Measurements from ENCODE around the gene AZIN2. TPM values are rescaled to one million over a fixed set of nuclear protein-coding genes. Genes with fewer than 3 reads are reported as not detected.

The AZIN2 gene
- total and polyA plus RNA-seq, 2 donors (not counting 3 experiments of a cell fraction or from before 2014, with no cell fraction given): 0.91 to 1.4 TPM

DNA sequence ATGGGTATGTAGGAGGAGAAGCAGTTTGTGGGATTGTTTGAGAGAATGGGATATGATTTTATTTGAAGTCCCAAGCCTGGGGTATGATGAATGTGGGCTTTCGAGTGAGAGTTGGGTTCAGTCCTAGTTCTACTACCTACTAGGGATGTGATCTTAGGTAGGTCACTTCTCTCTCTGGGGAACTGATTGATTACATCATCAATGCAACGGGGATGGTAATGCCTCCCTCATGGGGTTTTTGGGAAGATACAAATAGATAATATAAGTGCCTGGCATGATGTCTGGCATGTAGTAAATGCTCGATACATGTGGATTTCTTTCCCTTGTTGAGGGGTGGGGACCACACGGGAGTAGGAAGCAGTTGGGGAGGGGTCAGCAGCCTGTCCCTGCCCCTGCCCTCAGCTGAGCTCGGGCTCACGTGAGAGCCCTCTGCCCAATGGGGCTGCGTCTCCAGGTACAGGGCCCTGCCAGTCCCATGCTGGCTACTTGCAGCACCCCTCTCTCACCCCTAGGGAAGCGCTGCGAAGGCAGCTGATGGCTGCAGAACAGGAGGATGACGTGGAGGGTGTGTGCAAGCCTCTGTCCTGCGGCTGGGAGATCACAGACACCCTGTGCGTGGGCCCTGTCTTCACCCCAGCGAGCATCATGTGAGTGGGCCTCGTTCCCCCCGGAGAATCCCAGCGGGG is 38.7 kb downstream of the AZIN2 start:
- intact Hi-C loops (cut with micrococcal nuclease) (no loop called here), dilution Hi-C loops (cut with MboI; ENCODE audit: extremely low pct_ligation_motif_present, low sequenced_read_pairs) (no loop called here)
- no peaks in the 10 kb centered on the region for H4K20me1 ChIP-seq (replicated peaks; ENCODE audit: control insufficient read depth, extremely low read depth, insufficient read depth, low read length)
- BruUV-seq (replicated peaks): no TSS peak
- H3K79me2 ChIP-seq (ENCODE audit: control insufficient read depth, insufficient read depth, low read length): no peaks in the 10 kb centered on the region
- H3K9ac ChIP-seq (replicated peaks; ENCODE audit: extremely low read depth, insufficient read depth, low read length): no peak overlapping the region
- no peaks in the 10 kb centered on the region for H3K36me3 ChIP-seq (ENCODE audit: control insufficient read depth in 2 of 2, extremely low read depth in 1 of 2, insufficient read depth in 2 of 2, low read length in 2 of 2)
- FAIRE-seq (no peak), DNase-seq (ENCODE audit: low read depth, low spot score) (no peak)
- no peaks in the 10 kb centered on the region for H3K4me1 ChIP-seq (ENCODE audit: control insufficient read depth, extremely low read depth, insufficient read depth, low read length)
- POLR2A ChIA-PET: no interaction called here
- no peak overlapping the region for H2AFZ ChIP-seq (ENCODE audit: low read depth, low read length)
- peaks cover 2 to 4% of the 10 kb centered on the region in 2 experiments for H3K27me3 ChIP-seq (ENCODE audit: control insufficient read depth in 2 of 2, insufficient read depth in 2 of 2, low read length in 2 of 2)
- TF ChIP-seq JUN (IDR thresholded peaks at IDR 0.05; ENCODE audit: borderline replicate concordance, insufficient read depth, insufficient read length, low read depth) (no peak), POLR2AphosphoS5 (IDR thresholded peaks at IDR 0.05; ENCODE audit: insufficient read depth, low read depth, low read length) (no peak), MYC (IDR thresholded peaks at IDR 0.05; ENCODE audit: low read depth, low read length) (no peak), GATA2 (IDR thresholded peaks at IDR 0.05; ENCODE audit: insufficient read depth, insufficient read length, low read depth, low read length) (no peak), EZH2 (IDR thresholded peaks at IDR 0.05; ENCODE audit: borderline replicate concordance, low read depth, low read length, severe bottlenecking) (no peak), MAX (IDR thresholded peaks at IDR 0.05; ENCODE audit: insufficient read depth, insufficient read length) (no peak), FOS (IDR thresholded peaks at IDR 0.05; ENCODE audit: borderline replicate concordance, insufficient read depth, low read length) (no peak), POLR2A (IDR thresholded peaks at IDR 0.05; ENCODE audit: low read depth, low read length) (no peak)
- TF ChIP-seq, protein P1, sequence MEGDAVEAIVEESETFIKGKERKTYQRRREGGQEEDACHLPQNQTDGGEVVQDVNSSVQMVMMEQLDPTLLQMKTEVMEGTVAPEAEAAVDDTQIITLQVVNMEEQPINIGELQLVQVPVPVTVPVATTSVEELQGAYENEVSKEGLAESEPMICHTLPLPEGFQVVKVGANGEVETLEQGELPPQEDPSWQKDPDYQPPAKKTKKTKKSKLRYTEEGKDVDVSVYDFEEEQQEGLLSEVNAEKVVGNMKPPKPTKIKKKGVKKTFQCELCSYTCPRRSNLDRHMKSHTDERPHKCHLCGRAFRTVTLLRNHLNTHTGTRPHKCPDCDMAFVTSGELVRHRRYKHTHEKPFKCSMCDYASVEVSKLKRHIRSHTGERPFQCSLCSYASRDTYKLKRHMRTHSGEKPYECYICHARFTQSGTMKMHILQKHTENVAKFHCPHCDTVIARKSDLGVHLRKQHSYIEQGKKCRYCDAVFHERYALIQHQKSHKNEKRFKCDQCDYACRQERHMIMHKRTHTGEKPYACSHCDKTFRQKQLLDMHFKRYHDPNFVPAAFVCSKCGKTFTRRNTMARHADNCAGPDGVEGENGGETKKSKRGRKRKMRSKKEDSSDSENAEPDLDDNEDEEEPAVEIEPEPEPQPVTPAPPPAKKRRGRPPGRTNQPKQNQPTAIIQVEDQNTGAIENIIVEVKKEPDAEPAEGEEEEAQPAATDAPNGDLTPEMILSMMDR (IDR thresholded peaks at IDR 0.05; ENCODE audit: extremely low read depth in 1 of 2, insufficient read depth in 1 of 2, low read depth in 1 of 2, low read length in 2 of 2): no peak
- no peaks in the 10 kb centered on the region for H3K9me3 ChIP-seq (replicated peaks; ENCODE audit: control insufficient read depth, insufficient read depth, low read length)
- no peak overlapping the region for H3K27ac ChIP-seq (ENCODE audit: insufficient read depth, low read depth, low read length)
- H3K4me2 ChIP-seq (ENCODE audit: insufficient read depth, low read length): no peak overlapping the region
- CTCF ChIA-PET: no interaction called here
- no peaks in the 10 kb centered on the region for H3K9me1 ChIP-seq (replicated peaks; ENCODE audit: control insufficient read depth, extremely low read depth, insufficient read depth, low read length)
- no peak overlapping the region for H3K4me3 ChIP-seq (replicated peaks in 1 of 3; ENCODE audit: insufficient read depth in 1 of 3, low read depth in 1 of 3, low read length in 3 of 3)
